Hematopoietic multipotent progenitor cell treated with erythropoietin and hydrocortisone succinate and interleukin-3 and kit ligand, for 4 days (in vitro differentiated cells): ENCODE measurements around the gene LCN12.

ENCODE experiments used
- DNase-seq: peaks from one replicate; pipeline ENCODE4 v3.0.0-alpha.2; 2015

LCN12 gene, protein sequence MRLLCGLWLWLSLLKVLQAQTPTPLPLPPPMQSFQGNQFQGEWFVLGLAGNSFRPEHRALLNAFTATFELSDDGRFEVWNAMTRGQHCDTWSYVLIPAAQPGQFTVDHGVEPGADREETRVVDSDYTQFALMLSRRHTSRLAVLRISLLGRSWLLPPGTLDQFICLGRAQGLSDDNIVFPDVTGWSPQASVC

DNA sequence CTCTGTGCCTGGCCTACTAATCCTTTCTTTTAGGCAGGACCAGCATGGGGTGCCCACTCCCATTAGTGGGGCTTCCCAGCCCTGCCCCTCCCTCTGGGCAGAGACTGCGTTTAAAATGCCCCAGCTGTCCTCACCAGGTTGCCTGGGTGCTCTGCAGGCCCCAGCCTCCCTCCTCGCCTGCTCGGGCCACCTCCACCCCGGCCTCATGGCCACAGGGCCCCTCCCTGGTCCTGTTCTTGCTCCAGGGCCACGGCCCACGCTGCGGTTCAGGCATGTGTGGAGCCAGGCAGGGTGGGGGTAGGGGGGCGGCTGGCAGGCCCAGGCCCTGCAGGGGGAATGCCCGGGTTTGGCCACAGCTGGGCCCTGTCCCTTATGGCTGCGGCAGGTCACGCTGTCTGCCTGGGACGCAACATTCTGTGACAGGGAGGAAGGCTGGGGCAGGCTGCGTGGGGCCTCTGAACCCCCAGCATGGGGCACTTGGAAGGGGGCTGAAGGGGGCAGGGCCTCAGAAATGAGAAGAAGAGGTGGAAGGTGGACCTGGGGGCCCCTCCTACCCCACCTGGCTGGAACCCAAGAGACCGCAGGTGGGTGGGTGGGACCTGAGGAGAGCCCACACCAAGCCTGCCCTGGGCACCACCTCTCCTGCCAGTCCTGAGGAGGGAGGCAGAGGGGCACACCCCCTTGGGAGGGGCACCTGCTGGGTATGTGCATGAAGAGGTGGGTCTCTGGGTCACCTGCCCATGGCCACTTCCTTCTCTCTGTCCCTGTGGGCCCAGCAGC is at the start of gene LCN12:
Gene LCN12 (plus strand): TSS at position 733 of the 780 bp plus-strand sequence. CDS start 55 bp downstream, outside the sequence.
- no peak for DNase-seq

DNA sequence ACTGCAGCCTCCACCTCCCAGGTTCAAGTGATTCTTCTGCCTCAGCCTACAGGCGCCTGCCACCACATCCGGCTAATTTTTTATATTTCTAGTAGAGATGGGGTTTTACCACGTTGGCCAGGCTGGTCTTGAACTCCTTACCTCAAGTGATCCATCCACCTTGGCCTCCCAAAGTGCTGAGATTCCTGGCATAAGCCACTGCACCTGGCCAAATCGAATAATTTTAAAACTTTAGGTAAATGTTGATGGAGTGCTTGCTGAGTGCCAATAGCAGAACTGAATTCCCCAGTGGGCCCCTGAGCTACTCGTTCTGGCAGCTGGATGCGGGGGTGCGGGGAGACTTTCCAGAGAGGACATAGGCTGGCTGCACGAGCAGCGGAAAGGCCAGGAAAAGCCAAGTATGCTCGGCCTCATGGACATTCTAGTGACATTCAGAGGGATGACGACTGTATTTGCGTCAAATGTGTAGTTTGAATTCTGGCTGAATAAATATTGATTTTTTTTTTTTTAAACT is 49.0 kb upstream of the LCN12 start:
- no peak for DNase-seq

DNA sequence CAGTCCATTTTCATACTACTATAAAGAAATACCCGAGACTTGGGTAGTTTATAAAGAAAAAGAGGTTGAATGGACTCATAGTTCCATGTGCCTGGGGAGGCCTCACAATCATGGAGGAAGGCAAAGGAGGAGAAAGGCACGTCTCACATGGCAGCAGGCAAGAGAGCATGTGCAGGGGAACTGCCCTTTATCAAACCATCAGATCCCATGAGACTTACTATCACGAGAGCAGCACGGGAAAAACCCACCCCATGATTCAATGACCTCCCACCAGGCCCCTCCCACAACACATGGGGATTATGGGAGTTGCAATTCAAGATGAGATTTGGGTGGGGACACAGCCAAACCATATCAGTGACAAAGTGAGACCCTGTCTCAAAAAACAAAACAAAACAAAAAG is 45.8 kb upstream of the LCN12 start:
- DNase-seq = no peak

DNA sequence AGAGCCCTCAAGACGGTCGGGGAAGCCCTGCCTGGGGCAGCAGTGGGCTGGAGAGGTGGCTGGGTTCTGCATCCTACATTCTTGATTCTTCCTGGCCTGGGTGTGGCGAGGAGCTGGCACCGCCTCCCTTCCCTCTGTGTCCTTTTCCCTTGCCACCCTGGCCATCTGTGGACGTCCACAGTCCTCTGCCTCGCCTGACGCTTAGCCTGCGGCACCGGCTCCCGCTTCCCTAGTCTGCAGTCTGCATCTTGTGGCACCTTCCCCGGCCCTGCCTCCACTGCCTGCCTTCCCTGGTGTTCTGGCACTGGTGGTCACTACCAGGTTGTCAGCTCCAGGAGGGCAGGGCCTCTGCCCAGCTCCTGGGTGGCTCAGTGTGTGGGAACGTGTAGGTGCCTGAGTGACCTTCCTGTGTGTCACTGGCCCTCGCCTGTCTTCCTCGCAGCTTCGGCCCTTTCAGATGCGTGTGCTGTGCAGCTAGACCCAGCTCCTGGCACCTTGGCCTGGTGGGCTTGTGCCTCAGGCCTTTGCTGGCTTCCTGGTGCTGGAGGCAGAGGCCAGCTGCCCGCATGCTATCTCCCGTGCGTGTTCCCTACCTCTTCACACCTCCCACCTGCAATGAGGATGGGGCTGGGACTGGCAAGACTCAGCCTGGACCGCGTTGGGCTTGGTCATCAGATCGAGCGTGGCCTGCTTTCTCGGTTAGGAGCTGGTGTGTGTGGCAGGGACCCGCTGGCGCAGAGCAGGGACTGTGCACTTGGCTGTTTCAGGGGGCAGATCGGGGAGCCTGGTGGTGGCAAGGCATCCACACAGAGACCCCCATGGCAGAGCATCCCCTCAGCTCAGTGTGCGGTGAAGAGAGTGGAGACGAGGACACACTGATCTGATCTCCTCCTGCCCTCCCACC is 44.8 kb upstream of the LCN12 start:
- no peak for DNase-seq

DNA sequence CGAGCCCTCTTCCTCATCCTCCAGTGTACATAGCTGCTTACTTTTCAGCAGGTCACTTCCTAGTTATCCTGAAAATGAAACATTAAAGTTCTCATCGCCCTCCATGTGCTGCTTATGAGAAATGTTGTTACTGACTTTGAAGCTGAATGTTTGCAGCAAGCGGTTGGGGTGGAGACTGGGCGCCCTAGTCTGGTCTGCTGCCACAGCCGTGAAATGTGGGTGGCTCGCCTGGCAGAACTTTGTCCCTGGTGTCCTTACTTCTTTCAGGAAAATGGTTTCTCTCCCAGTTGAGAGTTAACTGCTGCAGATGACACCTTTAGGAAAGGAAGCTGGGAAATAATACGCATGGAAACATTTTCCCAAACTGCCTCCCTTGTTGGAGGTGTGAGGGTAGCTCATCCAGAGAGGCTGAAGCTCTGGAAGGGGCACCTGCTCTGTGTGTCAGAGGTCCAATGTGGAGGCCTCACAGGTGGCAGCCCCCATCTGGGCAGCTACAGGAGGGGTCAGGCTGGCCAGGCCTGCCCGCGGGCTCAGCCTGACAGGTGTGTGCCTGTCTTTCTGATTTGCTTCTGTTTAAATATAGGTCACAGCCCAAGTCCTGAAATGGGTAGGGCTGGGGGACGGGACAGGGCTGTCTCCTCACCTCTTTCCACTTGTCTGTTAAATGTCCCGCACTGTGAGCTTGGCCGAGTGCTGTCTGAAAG is 41.7 kb upstream of the LCN12 start:
- DNase-seq = no peak

DNA sequence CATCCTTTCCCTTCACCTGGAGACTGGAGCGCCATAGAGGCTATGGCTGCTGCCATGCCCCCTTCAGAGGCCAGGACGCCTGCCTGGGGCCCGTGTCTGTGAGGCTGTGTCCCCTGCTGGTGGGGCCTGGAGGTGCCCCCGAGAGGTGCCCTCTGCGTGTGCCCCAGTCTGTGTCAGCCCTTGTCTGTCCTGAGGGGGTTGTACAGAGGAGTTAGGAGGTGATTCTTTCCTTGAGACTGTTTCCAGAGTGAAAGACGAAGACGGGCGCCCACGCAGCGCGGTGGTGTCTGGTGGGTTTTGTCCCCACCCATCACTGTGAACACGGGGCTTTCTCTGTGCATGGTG is 41.2 kb upstream of the LCN12 start:
- DNase-seq = peak; percentile 24

DNA sequence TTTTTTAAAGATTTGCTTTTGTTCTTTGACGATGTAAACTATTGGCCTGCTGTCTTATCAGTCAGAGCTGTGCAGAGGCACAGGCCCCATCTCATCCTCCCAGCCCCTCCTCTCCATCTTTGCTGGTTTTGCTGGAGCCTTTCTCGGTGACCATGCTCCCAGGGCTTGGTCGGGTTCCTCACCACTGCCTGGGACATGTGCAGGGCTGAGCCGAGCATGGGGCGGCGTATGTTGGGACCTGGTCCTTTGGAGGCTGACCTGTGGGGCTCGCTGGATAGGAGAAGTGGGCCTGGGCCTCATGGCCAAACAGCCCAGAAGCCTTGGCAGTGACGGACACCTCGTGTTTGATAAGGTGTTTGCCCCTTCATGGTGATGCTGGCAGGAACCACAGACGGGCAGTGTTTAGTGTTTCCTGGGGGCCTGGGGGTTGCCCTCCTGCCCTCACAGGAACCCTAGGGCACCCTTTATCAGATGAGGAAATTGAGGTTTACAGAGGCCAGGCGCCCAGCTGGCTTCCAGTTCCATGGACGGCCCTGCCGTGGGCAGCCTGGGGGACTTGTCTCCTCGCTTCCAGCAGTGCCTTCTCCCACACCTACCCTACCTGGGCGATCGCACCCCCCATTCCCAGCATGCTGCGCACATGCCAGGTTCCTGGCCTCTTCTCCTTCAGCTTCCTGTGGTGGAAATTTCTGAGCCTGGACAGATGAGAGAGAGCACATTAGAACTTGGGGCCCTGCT is 38.2 kb upstream of the LCN12 start:
- DNase-seq = no peak

DNA sequence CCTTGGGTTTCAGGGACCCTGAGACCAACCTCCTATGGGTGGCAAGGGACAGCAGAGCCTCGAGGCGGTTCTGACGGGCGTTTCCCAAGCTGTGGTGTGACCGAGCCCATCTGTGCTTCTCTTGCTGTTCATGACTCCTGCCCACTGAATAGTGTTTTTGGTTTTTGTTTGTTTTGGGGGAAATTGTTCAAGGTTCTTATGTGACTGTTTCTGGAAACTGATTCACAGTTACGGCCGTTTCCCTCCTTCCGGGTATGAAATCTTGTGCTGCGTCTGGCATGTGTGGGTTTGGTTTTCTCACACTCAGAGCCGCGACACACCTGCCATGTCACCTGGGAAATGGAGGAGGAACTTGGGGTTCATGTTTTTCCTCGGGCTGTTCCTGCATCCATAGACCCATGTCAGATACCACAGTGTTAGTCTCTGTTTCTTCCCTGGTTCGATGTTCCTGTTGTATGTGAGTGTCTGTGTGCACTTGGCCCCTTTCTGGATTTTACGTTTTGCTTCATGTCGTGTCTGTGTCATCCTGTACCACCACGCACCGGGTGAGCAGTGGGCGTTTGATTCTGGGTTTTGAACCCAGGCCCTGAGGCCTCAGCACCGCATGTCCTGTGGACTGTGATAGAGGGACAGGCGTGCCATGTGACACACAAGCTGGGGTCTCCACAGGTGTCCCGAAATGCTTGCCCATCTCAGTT is 36.3 kb upstream of the LCN12 start:
- no peak for DNase-seq

DNA sequence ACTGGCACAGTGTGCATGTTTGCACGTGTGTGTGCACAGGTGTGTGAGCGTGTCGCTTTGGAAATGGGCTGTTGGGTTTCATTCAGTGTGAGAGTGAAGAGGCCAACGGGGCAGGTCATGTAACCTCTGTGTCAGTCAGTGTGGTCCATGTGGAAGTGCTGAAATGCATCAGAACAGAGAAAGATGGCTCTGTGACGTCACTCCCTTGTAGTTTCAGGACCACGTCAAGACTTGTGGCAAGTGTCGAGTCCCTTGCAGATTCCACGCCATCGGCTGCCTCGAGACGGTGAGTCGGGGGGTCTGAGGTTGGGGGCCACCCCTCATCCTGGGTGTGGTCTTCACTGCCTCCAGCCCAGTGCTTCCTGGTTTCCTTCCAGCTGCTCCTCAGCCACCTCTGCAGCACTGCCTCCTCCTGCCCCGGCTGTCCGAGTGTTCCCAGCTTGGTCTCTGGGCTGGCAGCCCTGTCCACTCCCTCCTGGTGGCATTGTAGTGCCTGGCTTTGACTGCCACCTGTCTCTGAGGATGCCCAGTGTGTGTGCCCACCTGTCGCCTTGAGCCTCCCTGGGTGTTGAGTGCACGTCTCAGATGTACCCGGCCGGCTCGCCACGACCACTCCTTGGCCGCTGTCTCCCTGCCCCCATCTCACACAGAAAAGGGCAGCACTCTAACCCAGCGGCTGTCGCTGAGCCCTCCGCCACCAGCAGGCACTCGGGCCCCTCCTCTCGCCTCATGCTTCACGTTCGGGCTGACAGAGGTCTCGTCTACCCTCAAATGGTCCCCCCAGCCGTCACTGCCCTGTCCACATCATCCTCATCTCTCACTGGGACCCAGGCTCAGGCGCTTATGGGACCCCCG is 35.5 kb upstream of the LCN12 start:
- no peak for DNase-seq

DNA sequence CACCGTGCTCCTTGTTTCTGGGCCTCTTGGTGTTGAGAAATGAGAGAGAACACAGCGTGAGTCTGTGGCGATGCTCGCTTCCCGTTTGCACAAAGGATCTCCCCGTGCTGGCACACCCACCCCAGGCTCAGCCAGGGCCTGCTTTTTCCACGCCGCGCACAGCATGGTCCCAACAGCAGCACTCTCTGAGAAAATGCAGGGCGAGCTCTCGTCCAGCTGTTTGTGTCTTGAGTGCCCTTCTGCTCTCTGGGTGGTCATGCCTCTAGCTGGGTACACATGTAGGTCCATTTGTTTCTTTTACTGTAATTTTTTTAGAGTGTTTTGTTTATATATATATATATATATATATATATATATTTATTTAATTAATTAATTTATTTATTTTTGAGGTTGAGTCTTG is 34.2 kb upstream of the LCN12 start:
- no peak for DNase-seq

DNA sequence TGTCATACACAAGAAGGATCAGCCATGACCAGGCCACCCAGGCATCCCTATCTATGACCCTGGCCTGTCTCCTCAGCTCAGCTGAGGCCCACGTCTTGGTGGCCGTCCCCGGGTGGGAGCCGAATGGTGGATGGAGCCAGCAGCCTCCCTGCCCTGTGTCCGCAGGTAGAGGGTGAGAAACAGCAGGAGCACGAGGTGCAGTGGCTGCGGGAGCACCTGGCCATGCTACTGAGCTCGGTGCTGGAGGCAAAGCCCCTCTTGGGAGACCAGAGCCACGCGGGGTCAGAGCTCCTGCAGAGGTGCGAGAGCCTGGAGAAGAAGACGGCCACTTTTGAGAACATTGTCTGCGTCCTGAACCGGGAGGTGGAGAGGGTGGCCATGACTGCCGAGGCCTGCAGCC is 32.0 kb upstream of the LCN12 start:
- DNase-seq = no peak

DNA sequence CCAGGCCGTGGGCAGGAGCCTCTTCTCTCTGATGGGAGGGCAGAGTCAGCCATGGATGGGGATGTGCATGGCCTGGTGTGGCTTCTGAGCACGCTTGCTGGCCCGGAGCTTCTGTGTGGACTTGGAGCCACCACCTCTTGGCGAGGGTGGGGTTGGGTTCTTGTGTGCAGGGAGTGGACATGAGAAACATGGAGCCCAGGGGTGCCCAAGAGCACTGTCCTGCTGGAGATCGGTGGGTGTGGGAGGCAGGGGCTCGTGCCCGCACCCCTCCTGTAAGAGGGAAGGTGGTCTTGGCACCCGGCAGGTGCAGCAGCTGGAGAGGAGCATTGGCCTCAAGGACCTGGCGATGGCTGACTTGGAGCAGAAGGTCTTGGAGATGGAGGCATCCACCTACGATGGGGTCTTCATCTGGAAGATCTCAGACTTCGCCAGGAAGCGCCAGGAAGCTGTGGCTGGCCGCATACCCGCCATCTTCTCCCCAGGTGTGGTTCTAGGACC is 31.3 kb upstream of the LCN12 start:
- DNase-seq = no peak

DNA sequence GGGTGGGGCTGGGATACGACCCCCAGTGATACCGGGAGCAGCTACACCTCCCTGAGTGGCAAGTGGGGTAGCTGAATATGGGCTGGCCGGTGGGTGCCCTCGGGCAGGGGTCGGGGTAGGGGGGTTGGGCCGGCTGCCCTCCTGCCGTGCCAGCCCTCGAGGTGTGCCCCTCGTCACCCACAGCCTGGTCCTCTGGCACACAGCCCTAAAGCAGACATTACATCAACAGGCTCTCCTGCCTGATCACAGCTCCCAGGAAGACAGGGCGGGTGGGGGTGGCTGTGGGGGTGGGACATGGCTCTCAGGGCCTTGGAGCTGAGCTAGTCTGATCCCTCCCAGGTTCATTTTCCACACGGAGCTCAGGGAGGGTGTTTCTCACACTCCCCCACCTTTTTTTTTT is 30.8 kb upstream of the LCN12 start:
- DNase-seq = no peak

DNA sequence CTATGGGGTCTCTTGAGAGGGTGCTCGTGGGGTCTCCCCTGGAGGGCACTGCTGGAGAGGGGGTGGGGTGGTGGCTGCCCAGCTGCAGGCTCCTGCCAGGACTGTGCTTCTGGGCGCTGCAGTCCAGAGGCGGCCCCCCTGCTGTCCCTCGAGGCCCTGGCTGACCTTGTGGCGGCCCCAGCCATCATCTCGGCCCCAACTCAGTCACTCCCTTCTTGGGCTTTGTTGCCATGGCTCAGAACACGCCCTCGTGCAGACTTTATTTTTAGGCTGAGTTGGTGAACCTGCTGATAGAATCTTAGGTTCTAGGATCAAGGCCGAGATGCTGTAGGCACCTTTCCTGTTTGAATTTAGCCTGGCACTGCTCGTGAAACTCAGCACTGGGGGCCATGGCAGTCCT is 30.4 kb upstream of the LCN12 start:
- DNase-seq = no peak

DNA sequence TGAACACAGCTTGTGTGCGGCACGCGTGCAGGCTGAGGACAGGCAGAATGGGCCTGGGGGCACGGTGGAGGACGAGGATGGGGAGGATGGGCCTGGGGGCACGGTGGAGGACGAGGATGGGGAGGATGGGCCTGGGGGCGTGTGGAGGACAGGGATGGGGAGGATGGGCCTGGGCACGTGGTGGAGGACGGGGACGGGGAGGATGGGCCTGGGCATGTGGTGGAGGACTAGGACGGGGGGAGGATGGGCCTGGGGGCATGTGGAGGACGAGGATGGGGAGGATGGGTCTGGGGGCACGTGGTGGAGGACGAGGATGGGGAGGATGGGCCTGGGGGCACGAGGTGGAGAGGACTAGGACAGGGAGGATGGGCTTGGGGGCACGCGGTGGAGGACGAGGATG is 29.5 kb upstream of the LCN12 start:
- DNase-seq = no peak

DNA sequence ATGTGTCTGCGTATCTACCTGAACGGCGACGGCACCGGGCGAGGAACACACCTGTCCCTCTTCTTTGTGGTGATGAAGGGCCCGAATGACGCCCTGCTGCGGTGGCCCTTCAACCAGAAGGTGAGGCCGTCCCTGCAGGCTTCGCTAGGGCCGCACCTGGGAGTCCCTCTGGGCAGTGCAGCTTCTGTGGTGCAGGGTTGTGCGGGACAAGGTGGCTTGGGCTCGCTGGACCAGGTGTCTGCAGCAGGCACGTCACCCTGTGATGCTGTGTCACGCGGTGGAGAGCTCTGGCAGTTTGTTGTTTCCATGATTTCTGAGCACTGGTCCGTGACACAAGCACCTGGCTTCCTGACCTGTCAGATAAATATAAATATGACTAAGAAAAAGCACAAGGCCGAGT is 28.2 kb upstream of the LCN12 start:
- no peak for DNase-seq

DNA sequence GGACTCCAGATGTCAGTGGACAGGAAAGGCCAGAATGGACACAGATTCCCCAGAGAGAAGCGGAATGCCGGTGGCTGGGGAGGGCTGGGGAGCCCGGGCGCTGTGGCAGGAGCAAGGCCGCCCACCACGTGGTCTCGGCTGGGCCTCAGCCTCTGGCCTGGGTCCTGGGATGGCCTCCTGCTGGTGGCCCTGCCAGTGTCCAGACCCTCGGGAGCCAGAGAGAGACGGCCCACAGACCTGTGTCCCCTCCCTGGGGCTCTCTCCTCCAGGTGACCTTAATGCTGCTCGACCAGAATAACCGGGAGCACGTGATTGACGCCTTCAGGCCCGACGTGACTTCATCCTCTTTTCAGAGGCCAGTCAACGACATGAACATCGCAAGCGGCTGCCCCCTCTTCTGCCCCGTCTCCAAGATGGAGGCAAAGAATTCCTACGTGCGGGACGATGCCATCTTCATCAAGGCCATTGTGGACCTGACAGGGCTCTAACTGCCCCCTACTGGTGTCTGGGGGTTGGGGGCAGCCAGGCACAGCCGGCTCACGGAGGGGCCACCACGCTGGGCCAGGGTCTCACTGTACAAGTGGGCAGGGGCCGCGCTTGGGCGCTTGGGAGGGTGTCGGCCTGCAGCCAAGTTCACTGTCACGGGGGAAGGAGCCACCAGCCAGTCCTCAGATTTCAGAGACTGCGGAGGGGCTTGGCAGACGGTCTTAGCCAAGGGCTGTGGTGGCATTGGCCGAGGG is 26.5 kb upstream of the LCN12 start:
- no peak for DNase-seq

DNA sequence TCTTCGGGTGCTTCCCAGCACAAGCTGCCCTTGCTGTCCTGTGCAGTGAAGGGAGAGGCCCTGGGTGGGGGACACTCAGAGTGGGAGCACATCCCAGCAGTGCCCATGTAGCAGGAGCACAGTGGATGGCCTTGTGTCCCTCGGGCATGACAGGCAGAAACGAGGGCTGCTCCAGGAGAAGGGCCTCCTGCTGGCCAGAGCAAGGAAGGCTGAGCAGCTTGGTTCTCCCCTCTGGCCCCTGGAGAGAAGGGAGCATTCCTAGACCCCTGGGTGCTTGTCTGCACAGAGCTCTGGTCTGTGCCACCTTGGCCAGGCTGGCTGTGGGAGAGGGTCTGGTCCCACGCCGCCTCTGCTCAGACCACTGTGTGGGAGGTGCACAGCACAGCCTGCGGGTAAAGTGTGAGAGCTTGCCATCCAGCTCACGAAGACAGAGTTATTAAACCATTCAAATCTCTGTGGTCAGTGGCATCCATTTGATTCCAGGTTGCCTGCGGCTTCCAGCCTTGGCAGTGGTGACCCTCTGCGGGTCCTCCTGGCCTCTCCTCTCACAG is 25.8 kb upstream of the LCN12 start:
- no peak for DNase-seq

DNA sequence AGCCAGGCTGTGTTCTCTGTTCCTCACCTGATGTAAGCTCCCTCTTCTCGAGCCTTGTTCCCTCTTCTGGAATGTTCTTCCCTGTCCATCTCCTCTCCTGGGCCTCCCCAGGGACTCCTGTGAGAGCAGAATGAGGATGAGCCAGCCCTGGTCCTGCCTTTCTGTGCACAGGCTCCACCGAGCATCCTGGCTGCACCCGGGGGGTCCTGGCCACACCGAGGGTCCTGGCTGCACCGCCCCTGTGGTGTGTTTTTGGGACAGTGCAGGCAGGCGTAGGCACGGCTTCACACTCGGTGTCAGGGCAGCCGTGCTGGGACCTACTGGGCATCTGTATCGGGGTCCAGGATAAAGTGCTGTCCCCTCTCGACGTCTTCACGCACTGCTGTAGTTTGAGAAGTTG is 25.3 kb upstream of the LCN12 start:
- DNase-seq = no peak
